ENCODE data around the gene GLT6D1.

GLT6D1 gene

GRCh38 chr9:135664266-135664665 lies 24.9 kb upstream of the GLT6D1 start:
- H3F3A ChIP-seq (ENCODE audit: control insufficient read depth, insufficient read depth): no peaks in the 10 kb centered on the region
- H3K27me3 ChIP-seq (ENCODE audit: control insufficient read depth, low read length): no peaks in the 10 kb centered on the region
- no peak overlapping the region for H3K4me2 ChIP-seq (ENCODE audit: low read length)
- H3K79me2 ChIP-seq (ENCODE audit: control insufficient read depth, low read length): no peaks in the 10 kb centered on the region
- no peaks in the 10 kb centered on the region for H3K36me3 ChIP-seq (ENCODE audit: control insufficient read depth, low read length)
- H4K20me1 ChIP-seq (ENCODE audit: control insufficient read depth, insufficient read depth, low read depth, low read length): no peaks in the 10 kb centered on the region
- TF ChIP-seq EZH2phosphoT487 (IDR thresholded peaks at IDR 0.05; ENCODE audit: borderline replicate concordance, low read length): no peak
- TF ChIP-seq CTCF (IDR thresholded peaks at IDR 0.05; ENCODE audit: low read depth, low read length, poor library complexity, severe bottlenecking): no peak
- H3K27ac ChIP-seq (ENCODE audit: low read depth, low read length): no peak overlapping the region
- H3K4me1 ChIP-seq (ENCODE audit: control insufficient read depth, low read length): no peaks in the 10 kb centered on the region
- H3K9me3 ChIP-seq (ENCODE audit: control insufficient read depth, insufficient read depth, low read length): no peaks in the 10 kb centered on the region
- no peak overlapping the region for H3K4me3 ChIP-seq (ENCODE audit: low read length)
- H3K9me2 ChIP-seq (replicated peaks; ENCODE audit: control insufficient read depth, low read length): no peaks in the 10 kb centered on the region

- H4K20me1 ChIP-seq (ENCODE audit: control insufficient read depth, insufficient read depth, low read depth, low read length): no peaks in the 10 kb centered on the region
- no peaks in the 10 kb centered on the region for H3K9me2 ChIP-seq (replicated peaks; ENCODE audit: control insufficient read depth, low read length)
- H3K27ac ChIP-seq (ENCODE audit: low read depth, low read length): no peak overlapping the region
- H3K4me3 ChIP-seq (ENCODE audit: low read length): no peak overlapping the region
- no peaks in the 10 kb centered on the region for H3K27me3 ChIP-seq (ENCODE audit: control insufficient read depth, low read length)
- no peak overlapping the region for H3K4me2 ChIP-seq (ENCODE audit: low read length)
- no peaks in the 10 kb centered on the region for H3F3A ChIP-seq (ENCODE audit: control insufficient read depth, insufficient read depth)
- no peaks in the 10 kb centered on the region for H3K9me3 ChIP-seq (ENCODE audit: control insufficient read depth, insufficient read depth, low read length)
- no peaks in the 10 kb centered on the region for H3K4me1 ChIP-seq (ENCODE audit: control insufficient read depth, low read length)
- H3K36me3 ChIP-seq (ENCODE audit: control insufficient read depth, low read length): no peaks in the 10 kb centered on the region
- H3K79me2 ChIP-seq (ENCODE audit: control insufficient read depth, low read length): no peaks in the 10 kb centered on the region
- no peak for TF ChIP-seq CTCF (IDR thresholded peaks at IDR 0.05; ENCODE audit: low read depth, low read length, poor library complexity, severe bottlenecking)
- no peak for TF ChIP-seq EZH2phosphoT487 (IDR thresholded peaks at IDR 0.05; ENCODE audit: borderline replicate concordance, low read length)
These were observed 24.5 kb upstream of the GLT6D1 start for GRCh38 chr9:135663857-135664256.

- Histone ChIP-seq H3K9me3 (ENCODE audit: control insufficient read depth, insufficient read depth, low read length) (no peaks in the 10 kb centered on the region), H3K27me3 (ENCODE audit: control insufficient read depth, low read length) (no peaks in the 10 kb centered on the region)
- TF ChIP-seq EZH2phosphoT487 (IDR thresholded peaks at IDR 0.05; ENCODE audit: borderline replicate concordance, low read length) (no peak), CTCF (IDR thresholded peaks at IDR 0.05; ENCODE audit: low read depth, low read length, poor library complexity, severe bottlenecking) (no peak)
These were observed 24.1 kb upstream of the GLT6D1 start for GRCh38 chr9:135663451-135663770.

More at GRCh38 chr9:135663451-135663770, 24.1 kb upstream of the GLT6D1 start:
- H3K27ac ChIP-seq (ENCODE audit: low read depth, low read length): no peak overlapping the region
- H3K4me1 ChIP-seq (ENCODE audit: control insufficient read depth, low read length): no peaks in the 10 kb centered on the region
- no peaks in the 10 kb centered on the region for H3F3A ChIP-seq (ENCODE audit: control insufficient read depth, insufficient read depth)
- no peak overlapping the region for H3K4me3 ChIP-seq (ENCODE audit: low read length)
- no peaks in the 10 kb centered on the region for H4K20me1 ChIP-seq (ENCODE audit: control insufficient read depth, insufficient read depth, low read depth, low read length)
- no peaks in the 10 kb centered on the region for H3K9me2 ChIP-seq (replicated peaks; ENCODE audit: control insufficient read depth, low read length)
- no peak overlapping the region for H3K4me2 ChIP-seq (ENCODE audit: low read length)
- no peaks in the 10 kb centered on the region for H3K79me2 ChIP-seq (ENCODE audit: control insufficient read depth, low read length)
- no peaks in the 10 kb centered on the region for H3K36me3 ChIP-seq (ENCODE audit: control insufficient read depth, low read length)

Data from DOHH2 (cell line).